GM18870 (cell line): ENCODE results near the gene CAVIN1.
"Not testable (repeated sequence)": the region's sequence is repeated elsewhere in the genome, so short reads cannot be mapped to it uniquely, and the experiment has no call there.

ENCODE experiments used
- ATAC-seq: cut with Tn5 transposase; IDR thresholded peaks from one replicate; pipeline ENCODE4 v1.9.1; 2021; ENCODE audit warnings: moderate library complexity; ENCODE audit not compliant: unreplicated experiment

Gene CAVIN1

DNA sequence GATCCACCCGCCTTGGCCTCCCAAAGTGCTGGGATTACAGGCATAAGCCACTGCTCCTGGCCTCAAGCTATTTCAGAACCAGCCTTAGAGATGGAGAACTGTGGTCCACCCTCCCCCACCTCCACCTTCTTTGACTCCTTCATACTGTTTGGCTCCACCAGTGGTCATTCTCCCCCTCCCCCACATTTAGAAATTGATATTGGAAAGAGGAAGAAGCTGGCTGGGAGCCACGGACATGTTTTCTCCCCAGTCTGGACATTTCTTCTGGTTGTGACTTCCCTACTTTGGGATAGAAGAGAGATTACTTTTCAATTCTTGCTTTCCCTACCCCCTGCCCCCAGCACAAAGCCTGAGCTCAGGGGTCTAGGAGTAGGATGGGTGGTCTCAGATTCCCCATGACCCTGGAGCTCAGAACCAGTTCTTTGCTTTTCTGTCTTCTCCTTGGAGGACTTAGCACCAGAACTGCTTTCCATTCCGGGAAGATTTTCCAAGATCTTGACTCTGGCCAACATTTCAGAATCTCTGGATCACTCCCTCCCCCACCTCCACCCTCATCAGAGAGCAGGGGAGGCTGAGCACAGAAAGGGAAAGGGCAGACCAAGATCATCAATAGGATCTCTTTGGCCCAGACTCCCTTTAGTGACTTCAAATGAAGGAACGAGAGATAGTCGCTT, 16.3 kb downstream of the CAVIN1 start:
- no peak for ATAC-seq

DNA sequence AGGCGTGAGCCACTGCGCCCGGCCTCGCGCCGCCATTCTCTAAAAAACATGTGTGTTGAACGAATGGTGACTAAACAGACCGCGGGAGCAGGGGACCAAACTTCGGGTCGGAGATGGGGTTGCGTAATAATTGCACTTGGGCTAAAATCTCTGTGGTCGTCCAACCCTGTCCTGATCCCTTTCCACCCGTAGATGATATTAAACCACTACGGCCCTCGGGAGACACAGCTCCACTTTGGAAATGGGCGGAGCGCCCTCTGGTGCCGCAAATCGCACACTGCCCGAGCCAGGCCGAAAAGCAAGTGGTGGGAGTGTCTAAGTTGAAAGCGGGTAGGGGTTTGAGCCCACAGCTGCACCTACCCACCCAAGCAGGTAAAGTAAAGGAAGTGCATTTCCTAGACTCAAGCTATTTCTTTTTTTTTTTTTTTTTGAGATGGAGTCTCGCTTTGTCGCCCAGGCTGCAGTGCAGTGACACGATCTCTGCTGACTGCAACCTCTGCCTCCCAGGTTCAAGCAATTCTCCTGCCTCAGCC, 17.0 kb downstream of the CAVIN1 start:
- no peak for ATAC-seq

DNA sequence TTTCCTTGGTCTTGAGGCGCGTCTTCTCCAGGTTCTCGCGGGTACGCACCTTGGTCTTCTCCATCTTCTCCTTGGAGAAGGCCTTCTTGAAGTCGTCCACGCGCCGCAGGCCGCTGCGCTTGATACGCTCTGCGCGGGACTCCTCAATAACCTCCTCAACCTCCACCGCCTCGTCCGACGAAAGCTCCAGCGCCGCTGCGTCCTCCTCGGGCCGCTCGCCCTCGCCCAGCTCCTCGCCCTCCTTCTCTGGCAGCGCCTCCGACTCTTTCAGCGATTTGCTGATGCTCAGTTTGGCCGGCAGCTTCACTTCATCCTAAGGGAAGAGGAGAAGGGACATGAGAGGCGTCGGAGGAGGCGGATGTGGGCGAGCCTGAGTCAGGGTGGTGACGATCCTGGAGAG, 18.0 kb downstream of the CAVIN1 start:
- no peak for ATAC-seq

GRCh38 chr17:42404326-42405055, 18.6 kb downstream of the CAVIN1 start:
- ATAC-seq: no peak

DNA sequence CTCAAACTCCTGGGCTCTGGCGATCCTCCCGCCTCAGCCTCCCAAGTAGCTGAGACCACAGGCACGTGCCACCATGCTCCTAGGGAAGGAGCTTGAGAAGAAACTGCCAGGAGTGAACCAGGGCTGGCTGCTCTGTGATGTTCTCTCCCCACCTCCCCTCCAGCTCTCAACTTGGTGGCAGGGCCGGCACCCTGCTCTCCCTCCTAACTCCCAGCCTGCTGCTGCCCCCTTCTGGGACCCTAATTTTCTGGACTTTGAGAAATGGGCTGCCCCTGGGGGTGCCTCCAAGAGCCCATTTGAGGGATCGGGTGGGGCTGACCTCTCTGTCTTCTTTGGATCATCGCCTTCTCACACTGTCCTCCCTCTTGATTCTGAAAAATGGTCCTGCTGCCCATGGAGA, 19.9 kb downstream of the CAVIN1 start:
- no peak for ATAC-seq

DNA sequence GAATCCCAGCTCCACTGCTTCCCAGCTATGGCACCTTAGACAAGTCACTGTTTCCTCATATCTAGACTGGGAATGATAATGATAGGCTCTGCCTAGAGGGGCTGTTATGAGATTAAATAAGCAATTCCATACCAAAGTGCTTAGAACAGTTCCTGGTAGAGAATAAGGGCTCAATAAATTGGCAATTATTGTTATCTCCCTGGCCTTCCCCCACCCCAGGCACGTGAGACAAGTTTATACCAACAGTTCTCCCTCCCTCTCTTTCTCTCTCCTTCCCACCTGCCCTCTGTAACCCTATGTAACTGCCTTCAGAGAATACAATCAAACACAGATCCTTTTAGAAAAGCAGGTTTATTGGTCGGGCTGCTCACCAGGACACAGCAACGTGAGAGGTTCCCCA, 20.9 kb downstream of the CAVIN1 start:
- ATAC-seq: no peak

GRCh38 chr17:42400844-42401375, 22.1 kb downstream of the CAVIN1 start:
- ATAC-seq: not testable (repeated sequence)

DNA sequence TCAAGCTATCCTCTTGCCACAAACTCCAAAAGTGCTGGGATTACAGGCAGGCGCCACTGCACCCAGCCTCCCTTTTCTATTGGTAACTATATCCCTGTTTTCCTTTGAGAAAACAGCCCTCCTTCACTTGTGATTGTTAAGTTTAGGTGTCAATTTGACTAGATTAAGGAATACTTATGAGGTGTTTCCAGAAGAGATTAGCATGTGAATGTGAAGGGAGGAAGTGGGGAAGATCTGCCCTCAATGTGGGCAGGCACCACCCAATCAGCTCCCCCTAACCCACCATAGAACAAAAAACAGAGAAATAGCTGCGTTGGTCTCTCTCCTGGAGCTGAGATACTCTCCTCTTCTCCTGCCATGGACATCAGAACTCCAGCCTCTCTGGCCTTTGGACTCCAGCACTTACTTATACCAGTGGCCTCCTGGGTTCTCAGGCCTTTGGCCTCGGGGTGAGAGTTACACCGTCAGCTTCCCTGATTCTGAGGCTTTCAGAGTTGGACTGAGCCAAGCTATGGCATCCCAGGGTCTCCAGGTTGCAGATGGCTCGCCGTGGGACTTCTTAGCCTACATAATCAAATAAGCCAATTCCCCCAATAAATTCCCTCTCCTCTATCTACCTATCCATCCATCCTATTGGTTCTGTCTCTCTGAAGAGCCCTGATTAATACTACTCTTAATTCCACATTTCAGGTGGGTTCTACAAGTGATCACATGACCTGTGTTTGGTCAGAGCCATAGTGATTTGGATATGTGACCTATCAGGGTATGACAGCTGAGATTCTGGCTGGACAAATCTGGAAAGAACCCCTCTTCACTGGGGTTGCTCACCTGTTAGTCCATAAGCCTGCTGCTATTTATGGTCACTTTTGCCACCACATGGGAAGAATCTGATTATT, 22.9 kb downstream of the CAVIN1 start:
- ATAC-seq: no peak

GRCh38 chr17:42399121-42399520, 23.9 kb downstream of the CAVIN1 start:
- no peak for ATAC-seq

- ATAC-seq: not testable (repeated sequence)
These were observed 27.5 kb downstream of the CAVIN1 start for GRCh38 chr17:42395601-42396000.

DNA sequence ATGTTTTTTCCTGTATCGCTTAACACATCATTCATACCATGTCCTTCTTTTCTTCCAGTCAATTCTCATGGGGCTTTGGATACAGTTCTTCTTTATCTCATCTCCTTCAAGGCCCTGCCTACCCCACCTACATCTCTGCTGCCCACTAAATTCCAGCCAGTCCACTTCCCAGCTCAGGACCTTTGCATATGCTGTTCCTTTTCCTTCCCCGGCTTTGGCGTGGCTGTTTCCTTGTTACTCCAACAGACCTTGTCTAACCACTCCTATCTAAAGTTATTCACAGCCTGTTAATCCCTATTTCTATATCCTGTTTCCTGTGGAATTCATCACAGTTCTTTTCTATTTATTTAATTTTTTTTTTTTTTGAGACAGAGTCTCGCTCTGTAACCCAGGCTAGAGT, 28.2 kb downstream of the CAVIN1 start:
- no peak for ATAC-seq

DNA sequence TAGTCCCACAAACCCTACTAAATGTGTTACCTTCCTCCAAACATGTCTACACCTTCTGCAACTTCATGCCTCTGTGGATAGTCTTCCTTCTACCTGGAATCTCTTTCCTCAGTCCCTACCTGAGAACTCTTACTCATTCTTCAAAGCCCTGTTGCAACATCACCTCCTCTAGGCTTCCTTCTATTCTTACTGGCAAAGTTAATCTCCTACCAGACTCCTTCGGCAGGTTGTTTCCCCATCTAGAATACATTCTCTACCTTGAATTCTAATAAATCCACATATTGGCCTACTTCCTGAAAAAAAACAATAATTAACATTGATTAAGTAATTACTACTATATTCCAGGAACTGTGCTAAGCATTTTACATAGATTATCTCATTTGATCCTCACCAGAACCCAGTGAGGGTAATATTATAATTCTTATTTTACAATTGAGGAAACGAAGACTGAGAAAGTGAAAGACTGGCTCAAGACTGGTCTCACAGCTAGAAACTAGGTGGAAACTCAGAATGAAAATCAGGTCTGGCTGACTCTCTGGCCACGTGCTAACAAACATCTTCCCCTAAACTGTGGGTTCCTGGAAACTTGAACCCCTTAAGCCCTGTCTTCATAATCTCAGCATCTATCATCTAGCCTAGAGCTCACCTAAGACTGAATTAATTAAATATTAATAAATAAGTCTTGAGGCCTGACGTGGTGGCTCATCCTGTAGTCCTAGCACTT, 30.2 kb downstream of the CAVIN1 start:
- ATAC-seq: no peak

GRCh38 chr17:42391439-42391838, 31.6 kb downstream of the CAVIN1 start:
- ATAC-seq: not testable (repeated sequence)

GRCh38 chr17:42389899-42390298, 33.2 kb downstream of the CAVIN1 start:
- ATAC-seq: no peak

DNA sequence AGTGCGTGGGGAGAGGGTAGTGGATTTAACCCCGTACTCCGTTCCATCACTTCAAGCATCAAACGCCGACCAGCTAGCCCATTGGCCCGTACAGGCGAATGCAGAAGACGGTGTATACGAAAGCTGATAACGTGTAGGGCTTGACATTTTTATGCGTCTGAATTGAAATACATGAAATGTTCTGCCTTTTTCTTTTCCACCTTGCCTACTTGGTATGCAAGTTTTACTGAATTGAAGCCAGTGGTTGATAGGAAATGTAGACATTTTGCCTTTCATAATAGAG, 34.0 kb downstream of the CAVIN1 start:
- ATAC-seq: no peak

- ATAC-seq: peak; percentile 90
These were observed 34.5 kb downstream of the CAVIN1 start, which contains the start of gene STAT3 for GRCh38 chr17:42388381-42389134. Gene STAT3 (minus strand): TSS chr17:42388442. CDS start chr17:42348516, 39,926 bp downstream.

GRCh38 chr17:42387661-42388380, 35.2 kb downstream of the CAVIN1 start:
- peak; percentile 0 for ATAC-seq

GRCh38 chr17:42386777-42387657, 36.0 kb downstream of the CAVIN1 start:
- no peak for ATAC-seq
